HEK293 (cell line): ENCODE data around the gene CRYBA2.

ENCODE experiments used
- BCL11A ChIP-seq: fragments of 450-650 bp; formaldehyde crosslinking; IDR thresholded peaks from 2 replicates; pipeline ENCODE4 v1.5.1; 2016; ENCODE audit warnings: low read depth, missing biosample characterization, missing genetic modification characterization
- HOXA7 ChIP-seq: sonication (generic); formaldehyde crosslinking; IDR thresholded peaks from 2 replicates; pipeline ENCODE4 v1.8.1; 2022; ENCODE audit warnings: missing genetic modification reagents, borderline replicate concordance
- HOXC10 ChIP-seq: sonication (generic); formaldehyde crosslinking; IDR thresholded peaks from 2 replicates; pipeline ENCODE4 v1.8.1; 2023; ENCODE audit warnings: mild to moderate bottlenecking, missing genetic modification reagents
- KLF16 ChIP-seq: fragments of 450-650 bp; formaldehyde crosslinking; IDR thresholded peaks from 2 replicates; pipeline ENCODE4 v1.5.1; 2017; ENCODE audit warnings: missing biosample characterization, missing genetic modification characterization
- MZF1 ChIP-seq: fragments of 450-650 bp; formaldehyde crosslinking; IDR thresholded peaks from 2 replicates; pipeline ENCODE4 v1.5.1; 2017; ENCODE audit warnings: missing biosample characterization, missing genetic modification characterization, borderline replicate concordance
- PRDM1 ChIP-seq: fragments of 450-650 bp; formaldehyde crosslinking; IDR thresholded peaks from 2 replicates; pipeline ENCODE4; 2016; ENCODE audit warnings: missing biosample characterization, missing genetic modification characterization
- ZBTB1 ChIP-seq: fragments of 450-650 bp; formaldehyde crosslinking; IDR thresholded peaks from 2 replicates; pipeline ENCODE4 v1.5.1; 2016; ENCODE audit warnings: missing biosample characterization, missing genetic modification characterization
- ZBTB21 ChIP-seq: fragments of 450-650 bp; formaldehyde crosslinking; IDR thresholded peaks from 2 replicates; pipeline ENCODE4 v1.5.1; 2017; ENCODE audit warnings: missing biosample characterization, missing genetic modification characterization
- ZBTB26 ChIP-seq: fragments of 450-650 bp; formaldehyde crosslinking; optimal IDR thresholded peaks from 2 replicates; pipeline ENCODE3; 2016; ENCODE audit warnings: missing biosample characterization, mild to moderate bottlenecking, missing genetic modification characterization
- ZBTB44 ChIP-seq: fragments of 450-650 bp; IDR thresholded peaks from 2 replicates; pipeline ENCODE4 v1.5.1; 2018; ENCODE audit warnings: missing biosample characterization, mild to moderate bottlenecking, missing genetic modification characterization
- ZFHX2 ChIP-seq: fragments of 450-650 bp; formaldehyde crosslinking; conservative IDR thresholded peaks from 2 replicates; pipeline ENCODE4 v1.5.1; 2016; ENCODE audit warnings: missing biosample characterization, missing genetic modification characterization
- ZNF10 ChIP-seq: fragments of 450-650 bp; formaldehyde crosslinking; IDR thresholded peaks from 2 replicates; pipeline ENCODE4 v1.5.1; 2017; ENCODE audit warnings: missing biosample characterization, missing genetic modification characterization
- ZNF148 ChIP-seq: fragments of 450-650 bp; formaldehyde crosslinking; IDR thresholded peaks from 2 replicates; pipeline ENCODE4 v1.5.0; 2017; ENCODE audit warnings: missing biosample characterization, missing genetic modification characterization, borderline replicate concordance
- ZNF184 ChIP-seq: fragments of 450-650 bp; IDR thresholded peaks from 2 replicates; pipeline ENCODE4 v1.5.1; 2018; ENCODE audit warnings: missing biosample characterization, mild to moderate bottlenecking, missing genetic modification characterization
- ZNF23 ChIP-seq: fragments of 450-650 bp; formaldehyde crosslinking; IDR thresholded peaks from 2 replicates; pipeline ENCODE4 v1.5.1; 2016; ENCODE audit warnings: missing biosample characterization, missing genetic modification characterization, borderline replicate concordance
- ZNF248 ChIP-seq: fragments of 450-650 bp; formaldehyde crosslinking; IDR thresholded peaks from 2 replicates; pipeline ENCODE4 v1.5.1; 2017; ENCODE audit warnings: missing biosample characterization, missing genetic modification characterization
- ZNF280C ChIP-seq: fragments of 450-650 bp; formaldehyde crosslinking; IDR thresholded peaks from 2 replicates; pipeline ENCODE4 v1.5.1; 2016; ENCODE audit warnings: missing biosample characterization, missing genetic modification characterization
- ZNF335 ChIP-seq: fragments of 450-650 bp; formaldehyde crosslinking; conservative IDR thresholded peaks from 2 replicates; pipeline ENCODE4 v1.5.1; 2016; ENCODE audit warnings: missing biosample characterization, missing genetic modification characterization
- ZNF341 ChIP-seq: fragments of 450-650 bp; formaldehyde crosslinking; IDR thresholded peaks from 2 replicates; pipeline ENCODE4; 2016; ENCODE audit warnings: low read depth, missing biosample characterization, missing genetic modification characterization
- ZNF350 ChIP-seq: fragments of 450-650 bp; formaldehyde crosslinking; IDR thresholded peaks from 2 replicates; pipeline ENCODE4 v1.5.0; 2017; ENCODE audit warnings: missing biosample characterization, mild to moderate bottlenecking, missing genetic modification characterization
- ZNF362 ChIP-seq: fragments of 450-650 bp; formaldehyde crosslinking; IDR thresholded peaks from 2 replicates; pipeline ENCODE4 v1.5.1; 2016; ENCODE audit warnings: missing biosample characterization, missing genetic modification characterization
- ZNF366 ChIP-seq: fragments of 450-650 bp; formaldehyde crosslinking; conservative IDR thresholded peaks from 2 replicates; pipeline ENCODE4 v1.5.1; 2016; ENCODE audit warnings: missing biosample characterization, missing genetic modification characterization
- ZNF398 ChIP-seq: fragments of 450-650 bp; formaldehyde crosslinking; IDR thresholded peaks from 2 replicates; pipeline ENCODE4 v1.5.1; 2017; ENCODE audit warnings: missing biosample characterization, missing genetic modification characterization
- ZNF473 ChIP-seq: fragments of 450-650 bp; formaldehyde crosslinking; IDR thresholded peaks from 2 replicates; pipeline ENCODE4 v1.5.1; 2017; ENCODE audit warnings: missing biosample characterization, missing genetic modification characterization
- ZNF626 ChIP-seq: fragments of 450-650 bp; sonication (Bioruptor Pico); formaldehyde crosslinking; IDR thresholded peaks from 2 replicates; pipeline ENCODE4 v1.5.1; 2018; ENCODE audit warnings: missing biosample characterization, missing genetic modification characterization, inconsistent platforms
- ZNF658 ChIP-seq: fragments of 450-650 bp; formaldehyde crosslinking; IDR thresholded peaks from 2 replicates; pipeline ENCODE4; 2016; ENCODE audit warnings: missing biosample characterization, missing genetic modification characterization
- ZNF664 ChIP-seq: fragments of 450-650 bp; formaldehyde crosslinking; IDR thresholded peaks from 2 replicates; pipeline ENCODE4 v1.5.1; 2016; ENCODE audit warnings: missing biosample characterization, missing genetic modification characterization
- ZNF670 ChIP-seq: fragments of 450-650 bp; formaldehyde crosslinking; IDR thresholded peaks from 2 replicates; pipeline ENCODE4 v1.5.1; 2016; ENCODE audit warnings: missing biosample characterization, missing genetic modification characterization, low read depth

Gene CRYBA2

GRCh38 chr2:218985325-218986091, 7.7 kb downstream of the CRYBA2 start (continued):
- TF ChIP-seq ZBTB44: no peak
- TF ChIP-seq ZNF366 (tag by site-specific recombination): peak; percentile 67
- TF ChIP-seq MZF1: no peak
- TF ChIP-seq ZNF664 (tag by site-specific recombination): no peak
- TF ChIP-seq ZNF335: peak; percentile 59
- TF ChIP-seq ZFHX2: peak; percentile 41
- no peak for TF ChIP-seq ZNF248
- no peak for TF ChIP-seq ZNF184 (tag by site-specific recombination)
- TF ChIP-seq ZNF473 (tag by site-specific recombination): no peak
- no peak for TF ChIP-seq ZNF350
- TF ChIP-seq ZNF670 (tag by site-specific recombination): no peak
- peak; percentile 72 for TF ChIP-seq ZNF341 (tag by site-specific recombination)
- no peak for TF ChIP-seq HOXC10 (CRISPR knock-in tag)
- TF ChIP-seq ZBTB21 (tag by site-specific recombination): no peak
- TF ChIP-seq ZNF148 (tag by site-specific recombination): no peak
- TF ChIP-seq ZNF23: no peak
- TF ChIP-seq ZNF626: no peak
- TF ChIP-seq ZNF280C: no peak
- TF ChIP-seq HOXA7 (CRISPR knock-in tag): no peak
- TF ChIP-seq ZNF10: no peak
- TF ChIP-seq ZBTB26 (tag by site-specific recombination): peak; percentile 33
- TF ChIP-seq ZNF658 (tag by site-specific recombination): no peak
- no peak for TF ChIP-seq BCL11A (tag by site-specific recombination)
- peak; percentile 82 for TF ChIP-seq ZNF398 (tag by site-specific recombination)
- no peak for TF ChIP-seq ZNF362 (tag by site-specific recombination)
- no peak for TF ChIP-seq PRDM1 (tag by site-specific recombination)
- TF ChIP-seq KLF16: no peak
- TF ChIP-seq ZBTB1: no peak
